Hematopoietic multipotent progenitor cell treated with erythropoietin and hydrocortisone succinate and interleukin-3 and kit ligand, for 15 days (in vitro differentiated cells): ENCODE data around the gene SMIM5.
A peak's percentile ranks its signal among the peaks of the same experiment; 100 is the strongest.

Experiments
- DNase-seq: peaks from one replicate; pipeline ENCODE4 v3.0.0-alpha.2; 2015; ENCODE audit warnings: low spot score

SMIM5 gene

DNA sequence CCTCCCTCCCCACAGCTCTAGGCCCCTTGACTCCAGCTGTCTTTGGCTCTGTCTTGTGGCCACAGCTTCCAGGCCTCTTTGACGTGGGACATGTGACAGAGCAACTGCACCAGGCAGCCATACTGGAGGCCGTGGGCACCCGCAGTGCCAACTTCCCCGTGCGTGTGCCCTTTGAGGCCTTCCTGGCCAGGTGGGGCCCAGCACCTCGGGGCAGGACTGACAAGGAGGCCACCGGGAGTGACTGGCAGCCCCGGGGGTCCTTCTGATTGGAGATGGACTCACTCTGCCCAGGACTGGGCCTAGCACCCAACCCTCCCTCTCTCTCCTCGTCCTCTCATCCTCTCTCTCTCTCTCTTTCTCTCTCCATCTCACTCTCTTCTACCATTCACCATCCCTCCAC lies 30.1 kb upstream of the SMIM5 start:
- no peak for DNase-seq

- DNase-seq: no peak
These were observed 29.1 kb upstream of the SMIM5 start for GRCh38 chr17:75604034-75604695.

GRCh38 chr17:75605790-75606189 lies 27.4 kb upstream of the SMIM5 start:
- DNase-seq: no peak

GRCh38 chr17:75607086-75607485 lies 26.1 kb upstream of the SMIM5 start:
- DNase-seq: no peak

- DNase-seq: no peak
These were observed 22.9 kb upstream of the SMIM5 start for GRCh38 chr17:75610103-75610984.

GRCh38 chr17:75611851-75612429 lies 21.3 kb upstream of the SMIM5 start:
- DNase-seq: no peak

- DNase-seq: no peak
These were observed 20.2 kb upstream of the SMIM5 start for GRCh38 chr17:75612906-75613626.

DNA sequence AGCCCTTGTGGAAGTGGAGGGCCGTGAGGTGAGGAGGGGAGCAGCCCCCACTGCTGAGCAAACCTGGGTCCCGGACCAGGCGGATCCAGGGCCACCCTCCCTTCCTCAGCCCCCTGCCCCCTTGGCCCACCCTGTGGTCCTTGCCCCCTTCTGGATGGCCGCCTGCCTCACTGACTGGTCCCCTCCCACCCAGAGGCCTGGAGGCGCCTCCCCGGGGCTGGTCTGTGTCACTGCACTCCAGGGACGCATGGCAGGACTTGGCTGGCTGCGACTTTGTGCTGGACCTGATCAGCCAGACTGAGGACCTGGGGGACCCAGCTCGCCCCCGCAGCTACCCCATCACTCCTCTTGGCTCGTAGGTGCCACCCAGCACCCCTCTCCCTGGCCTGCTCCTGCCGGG lies 19.2 kb upstream of the SMIM5 start:
- no peak for DNase-seq

GRCh38 chr17:75614556-75615270 lies 18.5 kb upstream of the SMIM5 start:
- DNase-seq: no peak

GRCh38 chr17:75615301-75615700 lies 17.9 kb upstream of the SMIM5 start:
- DNase-seq: no peak

GRCh38 chr17:75616521-75617122 lies 16.6 kb upstream of the SMIM5 start:
- DNase-seq: no peak

GRCh38 chr17:75617218-75617617 lies 16.0 kb upstream of the SMIM5 start:
- DNase-seq: no peak

GRCh38 chr17:75617675-75618074 lies 15.6 kb upstream of the SMIM5 start:
- no peak for DNase-seq

DNA sequence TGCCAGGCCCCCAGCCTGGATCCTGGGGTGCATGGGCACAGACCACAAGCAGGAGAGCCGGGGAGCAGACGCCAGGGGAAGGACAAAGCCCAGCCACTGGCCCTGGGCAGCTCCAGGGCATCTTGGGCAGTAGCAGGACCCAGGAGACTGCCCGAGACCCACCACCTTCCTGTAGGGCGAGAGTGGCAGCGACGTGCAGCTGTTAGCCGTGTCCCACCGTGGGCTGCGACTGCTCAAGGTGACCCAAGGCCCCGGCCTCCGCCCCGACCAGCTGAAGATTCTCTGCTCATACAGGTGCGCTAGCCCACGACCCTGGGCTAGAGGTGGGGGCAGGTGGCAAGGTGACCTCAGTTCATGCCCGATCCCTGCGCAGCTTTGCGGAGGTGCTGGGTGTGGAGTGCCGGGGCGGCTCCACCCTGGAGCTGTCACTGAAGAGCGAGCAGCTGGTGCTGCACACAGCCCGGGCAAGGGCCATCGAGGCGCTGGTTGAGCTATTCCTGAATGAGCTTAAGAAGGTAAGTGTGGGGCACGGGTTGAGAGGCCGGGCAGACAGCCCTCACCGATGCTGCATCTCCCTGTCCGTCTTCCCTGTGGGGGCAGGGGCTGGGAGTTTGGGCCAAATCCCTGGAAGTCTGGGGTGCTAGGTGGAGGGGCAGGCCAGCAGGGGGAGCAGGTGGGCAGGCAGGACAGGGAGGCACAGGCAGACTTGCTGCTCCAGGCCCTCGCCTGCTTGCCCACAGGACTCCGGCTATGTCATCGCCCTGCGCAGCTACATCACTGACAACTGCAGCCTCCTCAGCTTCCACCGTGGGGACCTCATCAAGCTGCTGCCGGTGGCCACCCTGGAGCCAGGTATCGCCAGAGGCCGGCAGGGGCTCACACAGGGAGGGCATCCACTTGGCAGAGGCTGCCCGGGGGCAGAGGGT lies 13.5 kb upstream of the SMIM5 start:
- peak; percentile 47 for DNase-seq

GRCh38 chr17:75621489-75621888 lies 11.7 kb upstream of the SMIM5 start:
- no peak for DNase-seq

- no peak for DNase-seq
These were observed 11.2 kb upstream of the SMIM5 start for GRCh38 chr17:75622076-75622475.

GRCh38 chr17:75622771-75623273 lies 10.4 kb upstream of the SMIM5 start:
- no peak for DNase-seq

- DNase-seq: no peak
These were observed 9.8 kb upstream of the SMIM5 start for GRCh38 chr17:75623386-75623785.

GRCh38 chr17:75624021-75624420 lies 9.2 kb upstream of the SMIM5 start:
- DNase-seq: no peak

DNA sequence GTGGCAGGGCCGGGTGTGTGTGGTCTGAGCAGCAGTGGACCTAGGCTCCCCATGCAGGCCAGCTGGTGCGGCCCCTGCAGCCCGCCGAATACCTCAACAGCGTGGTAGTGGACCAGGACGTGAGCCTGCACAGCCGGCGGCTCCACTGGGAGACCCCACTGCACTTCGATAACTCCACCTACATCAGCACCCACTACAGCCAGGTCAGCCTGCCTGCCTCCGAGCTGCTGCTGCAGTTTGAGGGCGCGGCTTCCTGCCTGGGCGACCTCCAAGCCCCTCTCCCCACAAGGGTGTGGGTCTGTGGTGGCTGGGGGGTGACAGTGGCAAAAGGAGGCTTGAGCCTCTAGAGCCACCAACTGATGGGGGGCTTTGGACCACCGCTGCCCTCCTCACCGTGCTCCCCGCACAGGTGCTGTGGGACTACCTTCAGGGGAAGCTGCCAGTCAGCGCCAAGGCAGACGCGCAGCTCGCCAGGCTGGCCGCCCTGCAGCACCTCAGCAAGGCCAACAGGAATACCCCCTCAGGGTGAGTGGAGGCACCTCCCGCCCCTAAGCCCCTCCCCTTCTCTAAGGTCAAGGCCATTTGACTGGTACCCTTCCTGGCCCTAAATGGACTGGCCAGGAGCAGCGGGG lies 8.4 kb upstream of the SMIM5 start:
- no peak for DNase-seq
